Activated T-helper 1 cell treated with anti-CD3 and anti-CD28 coated beads, Interleukin-12 subunit alpha, Interleukin-12 subunit beta, Interleukin-2, Interleukin-4 antibody, amounts not matched to agents 30 ng/mL and 10 ng/mL and 1 ng/mL, durations not matched to agents 14 hours and 24 hours and 36 hours (primary cell): Measurements from ENCODE around the gene GALNTL6. TPM values are rescaled to one million over a fixed set of nuclear protein-coding genes. Genes with fewer than 3 reads are reported as not detected.

ENCODE experiments used
- DNase-seq: peaks from one replicate; pipeline ENCODE4 v3.0.0; 2021; ENCODE audit warnings: low spot score
- H3K27ac Mint-ChIP-seq: one replicate; pipeline ENCODE4 v1.8.0; 2021; ENCODE audit warnings: mild to moderate bottlenecking, mixed read lengths
- H3K27me3 Mint-ChIP-seq: one replicate; pipeline ENCODE4 v1.8.0; 2022; ENCODE audit warnings: mild to moderate bottlenecking, moderate library complexity, mixed read lengths; ENCODE audit not compliant: insufficient read depth
- H3K36me3 Mint-ChIP-seq: one replicate; pipeline ENCODE4 v1.8.0; 2021; ENCODE audit warnings: low read depth, mixed read lengths
- H3K4me1 Mint-ChIP-seq: one replicate; pipeline ENCODE4 v1.8.0; 2021; ENCODE audit warnings: low read depth, mixed read lengths
- H3K4me3 Mint-ChIP-seq: one replicate; pipeline ENCODE4 v1.8.0; 2021; ENCODE audit warnings: mild to moderate bottlenecking, moderate library complexity, mixed read lengths
- H3K9me3 Mint-ChIP-seq: one replicate; pipeline ENCODE4 v1.8.0; 2021; ENCODE audit warnings: mixed read lengths
- intact Hi-C: fragments of 100-400 bp; cut with micrococcal nuclease; formaldehyde crosslinking; loops from one replicate; pipeline ENCODE4 v1.15.1; 2024
- total RNA-seq: library from RNA; stranded (reverse); gene quantifications from 2 replicates; pipeline ENCODE4 v1.2.3, GENCODE V29; 2022

The GALNTL6 gene
- total RNA-seq, 1 donor from 2014 or later: not detected

DNA sequence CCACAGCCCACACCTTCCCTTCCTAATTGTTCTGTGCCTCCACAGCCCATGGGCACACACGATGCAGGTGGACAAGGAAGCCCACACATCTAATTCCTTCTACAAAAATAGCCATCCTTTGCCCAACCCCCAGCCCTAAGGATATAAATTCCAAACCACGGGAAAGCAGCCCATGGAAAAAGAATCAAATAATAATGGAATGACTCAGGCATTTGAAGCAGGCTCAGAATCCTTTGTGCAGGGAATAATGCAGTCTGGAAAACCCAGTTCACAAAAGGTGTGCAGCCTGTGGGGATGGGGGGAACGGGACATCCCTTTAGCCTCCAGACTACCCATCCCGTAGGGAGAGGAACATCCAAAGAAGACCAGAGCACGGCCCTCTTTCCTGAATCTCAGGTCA, 1013.1 kb downstream of the GALNTL6 start:
- no peak overlapping the region for H3K4me3 Mint-ChIP-seq
- H3K4me1 Mint-ChIP-seq: no peaks in the 10 kb centered on the region
- H3K27me3 Mint-ChIP-seq: no peaks in the 10 kb centered on the region
- DNase-seq: no peak
- intact Hi-C loops: no loop called here
- no peaks in the 10 kb centered on the region for H3K9me3 Mint-ChIP-seq
- no peaks in the 10 kb centered on the region for H3K36me3 Mint-ChIP-seq
- H3K27ac Mint-ChIP-seq: no peak overlapping the region

DNA sequence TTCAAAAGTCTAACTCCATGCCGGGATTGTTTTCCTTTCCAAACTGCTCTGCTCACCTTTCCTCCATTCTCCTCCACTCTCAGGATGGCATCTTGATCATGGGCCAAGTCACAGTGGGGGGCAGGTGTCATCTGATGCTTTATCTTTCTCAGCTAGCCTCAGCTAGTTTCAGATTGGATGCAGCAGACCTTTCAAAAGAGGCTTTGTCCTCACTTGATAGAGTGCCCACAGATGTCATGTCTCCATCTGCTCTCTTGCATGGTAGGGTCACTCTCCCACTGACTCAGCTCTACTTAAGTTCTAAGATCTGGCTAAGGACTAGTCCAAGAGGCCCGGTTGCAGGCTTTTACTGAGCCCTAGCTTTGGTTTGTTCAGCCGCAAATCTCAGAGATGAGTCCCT, 1013.7 kb downstream of the GALNTL6 start:
- intact Hi-C loops: no loop called here

DNA sequence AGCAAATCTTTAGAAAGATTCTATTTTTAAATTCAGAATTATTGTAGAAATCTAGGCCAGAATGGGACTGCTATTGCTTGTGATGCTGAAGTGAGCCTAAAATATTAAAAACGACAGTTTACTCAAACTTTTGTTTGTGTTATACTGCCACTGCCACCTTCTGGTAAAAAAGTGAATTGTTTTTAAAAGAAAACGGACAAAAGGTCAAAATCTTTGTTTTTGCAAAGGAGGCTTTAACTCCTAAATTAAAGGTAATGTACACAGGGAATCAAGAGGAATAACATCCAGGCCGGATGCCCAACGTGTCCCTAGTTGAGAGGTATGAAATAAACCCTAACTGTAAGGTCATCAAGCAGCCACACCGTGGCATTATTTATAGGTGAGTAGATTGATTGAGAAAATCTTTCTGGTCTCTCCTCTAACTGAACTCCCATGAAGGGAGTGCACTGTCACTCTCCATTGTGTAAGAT, 1017.1 kb downstream of the GALNTL6 start:
- H3K27ac Mint-ChIP-seq: no peak overlapping the region
- intact Hi-C loops: no loop called here
- no peaks in the 10 kb centered on the region for H3K4me1 Mint-ChIP-seq
- no peak overlapping the region for H3K4me3 Mint-ChIP-seq
- no peaks in the 10 kb centered on the region for H3K36me3 Mint-ChIP-seq
- no peak for DNase-seq
- H3K9me3 Mint-ChIP-seq: no peaks in the 10 kb centered on the region
- no peaks in the 10 kb centered on the region for H3K27me3 Mint-ChIP-seq

More for the DNA sequence above, 1013.7 kb downstream of the GALNTL6 start:
- Mint-ChIP-seq H3K36me3 (no peaks in the 10 kb centered on the region), H3K27ac (no peak overlapping the region), H3K4me3 (no peak overlapping the region), H3K4me1 (no peaks in the 10 kb centered on the region), H3K27me3 (no peaks in the 10 kb centered on the region), H3K9me3 (no peaks in the 10 kb centered on the region)
- no peak for DNase-seq

DNA sequence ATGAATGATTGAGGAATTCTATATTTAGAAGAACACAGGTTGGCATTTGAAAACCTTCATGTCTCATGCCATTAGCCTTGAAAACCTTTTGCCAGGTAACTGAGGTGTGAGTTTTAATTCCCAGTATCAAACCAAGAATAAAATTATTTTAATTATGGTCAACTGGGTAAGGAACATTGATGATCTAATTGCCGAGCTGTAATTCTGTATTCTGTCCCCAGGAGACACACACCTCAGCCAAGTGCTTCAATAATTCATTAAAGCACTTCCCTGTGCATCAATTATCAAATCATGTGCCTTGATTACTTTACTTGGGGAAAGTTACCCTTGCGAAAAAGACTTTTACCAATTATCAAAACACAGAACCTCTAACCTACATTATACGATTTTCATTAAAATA, 1023.5 kb downstream of the GALNTL6 start:
- intact Hi-C loops: no loop called here
- H3K36me3 Mint-ChIP-seq: no peaks in the 10 kb centered on the region
- no peaks in the 10 kb centered on the region for H3K9me3 Mint-ChIP-seq
- no peaks in the 10 kb centered on the region for H3K27me3 Mint-ChIP-seq
- H3K4me1 Mint-ChIP-seq: no peaks in the 10 kb centered on the region
- H3K4me3 Mint-ChIP-seq: no peak overlapping the region
- H3K27ac Mint-ChIP-seq: no peak overlapping the region
- DNase-seq: no peak

DNA sequence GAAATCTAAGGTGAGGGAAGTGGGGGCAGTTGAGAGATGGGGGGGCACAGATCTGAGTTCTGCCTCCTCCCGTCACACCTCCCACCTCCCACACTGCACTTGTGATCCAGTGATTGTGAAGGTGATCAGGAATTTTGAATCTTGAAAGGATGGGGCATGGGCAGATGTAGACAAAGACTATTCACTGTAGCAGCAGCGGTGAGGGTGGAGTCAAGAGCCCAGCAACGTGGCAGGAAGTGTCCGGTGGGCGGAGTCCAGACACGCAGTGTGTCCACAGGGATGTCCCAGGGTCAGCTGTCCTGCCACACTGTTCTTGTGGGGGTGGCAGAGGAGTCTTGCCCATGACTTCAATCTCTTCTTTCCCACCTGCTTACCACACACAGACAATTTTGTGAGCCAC, 1024.9 kb downstream of the GALNTL6 start:
- Mint-ChIP-seq H3K4me3 (no peak overlapping the region), H3K36me3 (no peaks in the 10 kb centered on the region), H3K27me3 (no peaks in the 10 kb centered on the region), H3K27ac (no peak overlapping the region), H3K4me1 (no peaks in the 10 kb centered on the region), H3K9me3 (no peaks in the 10 kb centered on the region)
- DNase-seq: no peak
- intact Hi-C loops: no loop called here

DNA sequence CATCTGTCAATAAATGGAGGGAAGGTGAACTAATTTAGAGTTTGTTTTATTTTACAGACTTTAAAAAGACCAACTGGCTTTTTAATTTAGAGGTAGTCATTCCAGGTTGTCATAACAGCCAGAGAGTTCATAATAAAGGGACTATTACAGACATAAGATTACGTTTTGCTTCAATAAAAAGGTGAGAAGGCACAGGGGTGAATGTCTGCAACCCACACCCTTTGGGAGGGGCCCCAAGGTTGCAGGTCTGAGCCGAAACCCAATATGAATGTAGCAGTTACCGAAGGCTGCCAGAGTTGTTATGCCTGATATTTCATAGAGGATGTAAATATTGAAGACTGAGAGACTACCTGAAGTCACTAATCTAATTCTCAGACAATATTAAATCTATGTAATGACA, 1025.7 kb downstream of the GALNTL6 start:
- H3K9me3 Mint-ChIP-seq: no peaks in the 10 kb centered on the region
- H3K36me3 Mint-ChIP-seq: no peaks in the 10 kb centered on the region
- H3K27ac Mint-ChIP-seq: no peak overlapping the region
- no peak for DNase-seq
- intact Hi-C loops: no loop called here
- H3K4me3 Mint-ChIP-seq: no peak overlapping the region
- H3K27me3 Mint-ChIP-seq: no peaks in the 10 kb centered on the region
- no peaks in the 10 kb centered on the region for H3K4me1 Mint-ChIP-seq

DNA sequence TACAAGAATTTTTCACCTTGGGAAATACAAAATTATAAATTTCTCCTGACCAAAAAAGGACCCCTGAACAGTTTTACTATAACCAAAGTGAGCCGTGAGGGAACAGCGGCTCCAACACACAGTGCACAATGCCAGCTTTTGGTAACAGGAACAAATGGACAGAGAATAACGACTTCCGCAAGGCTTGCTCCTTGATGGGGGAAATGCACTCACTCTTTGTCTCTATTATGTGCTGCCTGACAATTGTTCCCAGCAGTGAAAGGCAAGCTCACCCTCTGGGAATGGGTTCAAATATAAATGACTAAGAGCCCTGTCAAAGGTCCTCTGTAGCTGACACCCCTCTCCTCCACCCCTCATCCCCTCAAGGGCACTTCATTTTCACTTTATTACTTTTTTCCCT, 1029.6 kb downstream of the GALNTL6 start:
- no peaks in the 10 kb centered on the region for H3K9me3 Mint-ChIP-seq
- intact Hi-C loops: no loop called here
- no peaks in the 10 kb centered on the region for H3K4me1 Mint-ChIP-seq
- no peak overlapping the region for H3K27ac Mint-ChIP-seq
- no peaks in the 10 kb centered on the region for H3K27me3 Mint-ChIP-seq
- H3K36me3 Mint-ChIP-seq: no peaks in the 10 kb centered on the region
- no peak overlapping the region for H3K4me3 Mint-ChIP-seq
- no peak for DNase-seq

DNA sequence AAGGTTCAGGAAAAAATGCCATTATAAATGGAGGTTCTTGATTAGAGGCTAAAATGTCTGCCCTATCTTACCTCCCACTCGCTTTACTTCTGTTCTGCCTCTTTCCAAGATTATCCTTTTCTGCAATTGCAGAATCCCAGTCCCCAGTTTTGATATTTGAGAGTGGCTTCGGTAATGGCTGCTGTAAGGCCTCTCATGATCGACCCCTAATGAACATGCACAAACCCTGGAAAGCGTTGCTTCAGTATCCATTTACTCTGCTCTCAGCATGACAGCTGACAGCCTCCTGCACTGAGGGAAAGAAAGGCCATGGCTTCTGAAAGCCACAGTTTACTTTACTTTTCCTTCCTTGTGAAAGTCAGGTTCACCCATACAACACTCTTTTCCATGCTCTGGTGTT, 1030.0 kb downstream of the GALNTL6 start:
- Mint-ChIP-seq H3K27ac (no peak overlapping the region), H3K27me3 (no peaks in the 10 kb centered on the region), H3K4me1 (no peaks in the 10 kb centered on the region), H3K36me3 (no peaks in the 10 kb centered on the region), H3K9me3 (no peaks in the 10 kb centered on the region), H3K4me3 (no peak overlapping the region)
- intact Hi-C loops: no loop called here
- no peak for DNase-seq

DNA sequence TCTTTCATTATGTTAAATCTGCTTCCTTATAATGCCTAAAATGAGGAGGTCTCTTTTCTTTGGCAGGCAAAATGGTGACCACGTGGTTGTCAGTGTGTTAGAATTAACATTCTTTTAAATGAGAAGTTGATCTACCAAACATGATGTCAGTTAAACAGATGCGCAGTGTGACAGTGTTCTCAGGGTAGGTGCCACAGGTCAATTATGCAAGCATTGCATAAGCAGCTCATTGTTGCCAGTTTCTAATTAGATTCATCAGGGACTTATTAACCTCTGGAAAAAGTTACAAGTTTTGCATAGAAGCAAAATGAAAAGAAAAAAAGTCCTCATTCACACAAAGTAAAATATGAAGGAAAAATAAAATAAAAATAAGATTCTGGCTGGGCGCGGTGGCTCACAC, 1031.4 kb downstream of the GALNTL6 start:
- no peak overlapping the region for H3K27ac Mint-ChIP-seq
- H3K4me3 Mint-ChIP-seq: no peak overlapping the region
- no peaks in the 10 kb centered on the region for H3K9me3 Mint-ChIP-seq
- DNase-seq: no peak
- H3K27me3 Mint-ChIP-seq: no peaks in the 10 kb centered on the region
- intact Hi-C loops: no loop called here
- H3K4me1 Mint-ChIP-seq: no peaks in the 10 kb centered on the region
- H3K36me3 Mint-ChIP-seq: no peaks in the 10 kb centered on the region

DNA sequence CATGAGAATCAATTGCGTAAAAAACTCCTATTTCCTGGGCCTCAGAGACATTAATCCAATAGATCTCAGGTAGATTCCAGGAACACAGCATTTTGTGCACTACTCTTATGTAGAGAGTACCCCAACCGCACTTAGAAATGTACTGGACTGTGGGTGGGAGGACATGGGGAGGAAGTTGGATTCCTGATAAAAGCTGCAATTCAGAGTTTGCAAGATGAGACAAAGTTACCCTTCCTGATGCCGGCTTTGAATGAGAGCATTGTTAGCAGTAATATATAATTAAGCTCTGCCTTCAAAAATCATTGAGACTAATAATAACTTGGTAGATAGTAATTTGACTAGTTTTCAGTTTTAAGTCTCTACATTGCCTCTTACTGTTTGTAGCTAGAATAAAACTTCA, 1032.1 kb downstream of the GALNTL6 start:
- H3K9me3 Mint-ChIP-seq: no peaks in the 10 kb centered on the region
- H3K36me3 Mint-ChIP-seq: no peaks in the 10 kb centered on the region
- intact Hi-C loops: no loop called here
- H3K27ac Mint-ChIP-seq: no peak overlapping the region
- H3K4me3 Mint-ChIP-seq: no peak overlapping the region
- H3K4me1 Mint-ChIP-seq: no peaks in the 10 kb centered on the region
- no peak for DNase-seq
- H3K27me3 Mint-ChIP-seq: no peaks in the 10 kb centered on the region

DNA sequence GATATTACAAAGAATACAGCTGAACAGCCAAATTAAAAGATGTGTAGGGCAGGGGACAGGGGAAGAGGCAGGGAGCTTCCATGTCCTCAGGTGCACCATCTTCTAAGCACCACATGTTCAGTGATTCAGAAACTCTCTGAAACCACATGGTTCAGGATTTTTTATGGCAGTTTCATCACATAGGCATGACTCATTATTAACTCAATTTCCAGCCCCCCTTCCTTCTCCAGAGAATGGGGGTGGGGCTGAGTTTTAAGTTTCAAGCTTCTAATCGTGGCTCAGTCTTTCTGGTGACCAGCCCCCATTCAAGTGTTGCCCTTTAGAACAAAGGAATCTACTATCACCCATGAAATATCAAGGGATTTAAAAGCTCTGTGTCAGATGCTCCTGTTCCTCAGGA, 1037.6 kb downstream of the GALNTL6 start:
- intact Hi-C loops: no loop called here
- H3K4me3 Mint-ChIP-seq: no peak overlapping the region

DNA sequence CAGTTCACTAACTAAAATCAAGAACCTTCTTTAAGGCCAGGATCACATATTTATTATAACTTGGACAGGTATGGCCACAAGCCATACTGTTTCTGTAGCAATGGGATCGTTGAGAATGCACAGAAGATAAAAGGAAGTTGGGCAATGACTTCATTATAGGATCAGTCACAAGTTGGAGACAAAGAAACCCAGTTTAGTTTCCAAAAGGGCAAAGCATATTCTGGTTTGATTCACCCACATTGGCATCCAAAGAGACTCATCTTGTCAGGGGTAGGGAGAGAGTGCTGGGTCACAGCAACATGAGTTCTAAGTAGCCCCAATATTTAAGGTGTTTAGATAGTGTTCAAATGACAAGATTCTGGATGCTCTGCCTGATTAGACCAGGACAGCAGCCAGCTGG, 1038.3 kb downstream of the GALNTL6 start:
- Mint-ChIP-seq H3K27ac (no peak overlapping the region), H3K27me3 (no peaks in the 10 kb centered on the region), H3K36me3 (no peaks in the 10 kb centered on the region), H3K4me3 (no peak overlapping the region), H3K9me3 (no peaks in the 10 kb centered on the region), H3K4me1 (no peaks in the 10 kb centered on the region)
- intact Hi-C loops: no loop called here
- DNase-seq: no peak

More for the DNA sequence above, 1037.6 kb downstream of the GALNTL6 start:
- H3K9me3 Mint-ChIP-seq: no peaks in the 10 kb centered on the region
- no peak for DNase-seq
- no peaks in the 10 kb centered on the region for H3K4me1 Mint-ChIP-seq
- no peaks in the 10 kb centered on the region for H3K36me3 Mint-ChIP-seq
- no peaks in the 10 kb centered on the region for H3K27me3 Mint-ChIP-seq
- no peak overlapping the region for H3K27ac Mint-ChIP-seq

DNA sequence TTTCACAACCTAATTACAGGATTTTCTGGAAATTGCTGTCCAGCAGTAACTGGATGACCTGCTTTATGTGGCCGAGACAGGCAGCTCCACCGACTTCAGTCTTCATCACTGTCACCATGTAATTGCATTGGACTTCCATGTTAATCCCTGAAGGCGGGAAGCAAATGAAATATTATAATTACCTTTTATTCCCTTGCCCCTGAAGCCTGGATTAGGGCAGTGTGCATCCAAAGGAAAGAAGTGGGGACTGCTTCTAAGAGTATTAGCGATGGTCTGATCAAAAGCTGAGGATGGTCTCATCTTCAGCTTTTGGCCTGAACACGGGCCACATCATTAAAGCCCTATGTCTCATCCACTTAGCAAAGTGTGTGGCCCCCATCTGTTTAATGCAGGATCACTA, 1043.8 kb downstream of the GALNTL6 start:
- no peaks in the 10 kb centered on the region for H3K36me3 Mint-ChIP-seq
- intact Hi-C loops: no loop called here
- no peaks in the 10 kb centered on the region for H3K4me1 Mint-ChIP-seq
- H3K27me3 Mint-ChIP-seq: no peaks in the 10 kb centered on the region
- no peak overlapping the region for H3K4me3 Mint-ChIP-seq
- H3K9me3 Mint-ChIP-seq: no peaks in the 10 kb centered on the region
- H3K27ac Mint-ChIP-seq: no peak overlapping the region
- no peak for DNase-seq

DNA sequence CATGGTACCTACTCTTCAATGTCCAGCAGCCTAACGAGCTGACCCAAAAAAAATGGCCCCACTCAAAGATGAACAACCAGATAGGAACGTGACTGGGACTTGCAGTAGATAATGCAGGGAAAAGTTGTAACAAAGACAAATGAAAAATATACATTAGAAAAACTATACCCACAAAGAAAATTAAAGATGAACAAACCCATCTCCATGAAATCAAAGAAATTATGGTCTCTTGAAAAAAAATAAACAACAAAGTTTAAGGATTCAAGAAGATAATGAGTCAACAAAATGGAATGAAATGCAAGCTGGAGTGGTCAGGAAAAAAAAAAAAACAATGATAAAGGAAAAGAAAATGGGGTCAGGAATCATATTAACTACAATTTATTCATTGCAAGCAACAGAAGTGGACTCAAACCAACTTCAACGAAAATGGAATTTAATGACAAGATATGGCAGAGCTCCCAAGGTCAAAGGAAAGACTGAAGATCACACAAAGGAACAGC, 1045.6 kb downstream of the GALNTL6 start:
- no peak overlapping the region for H3K27ac Mint-ChIP-seq
- no peaks in the 10 kb centered on the region for H3K9me3 Mint-ChIP-seq
- H3K4me3 Mint-ChIP-seq: no peak overlapping the region
- H3K4me1 Mint-ChIP-seq: no peaks in the 10 kb centered on the region
- H3K27me3 Mint-ChIP-seq: no peaks in the 10 kb centered on the region
- H3K36me3 Mint-ChIP-seq: no peaks in the 10 kb centered on the region
- no peak for DNase-seq
- intact Hi-C loops: no loop called here
